ENCODE measurements around the gene TRIP11. TPM values are rescaled to one million over a fixed set of nuclear protein-coding genes. Genes with fewer than 3 reads are reported as not detected.

The TRIP11 gene
- total RNA-seq, 1 donor from 2014 or later = 28.4 TPM

DNA sequence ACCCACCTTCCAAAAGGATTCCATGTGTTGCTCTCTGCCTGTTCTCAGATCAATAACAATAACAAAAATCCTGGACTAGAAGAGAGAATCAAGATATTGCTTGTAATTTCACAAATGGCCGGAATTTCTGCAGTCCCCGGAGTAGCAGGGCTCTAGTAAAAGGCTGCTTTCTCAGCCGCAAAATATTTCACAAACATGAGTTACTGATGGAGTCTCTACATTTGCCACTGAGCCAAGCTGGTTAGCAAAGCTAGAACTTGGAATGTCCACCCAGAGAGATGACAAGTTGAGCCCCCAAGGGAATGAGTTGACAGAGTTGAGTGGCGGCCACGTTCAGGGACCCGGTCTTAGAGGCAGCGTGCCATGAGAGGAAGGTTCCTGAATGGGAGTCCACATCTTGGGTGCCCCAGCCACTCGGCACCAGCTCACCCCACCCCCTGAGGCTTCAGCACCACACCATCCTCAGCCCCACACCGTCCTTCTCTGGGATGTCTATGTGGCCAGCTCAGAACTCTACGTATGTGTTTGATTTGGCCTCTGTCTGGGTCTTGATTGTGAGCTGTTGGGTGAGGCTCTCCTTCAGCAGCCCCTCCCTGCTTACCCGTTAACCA, 108.3 kb downstream of the TRIP11 start:
- Histone ChIP-seq H3K9ac (no peak overlapping the region), H3K27ac (no peak overlapping the region), H3K4me3 (no peak overlapping the region), H3K9me3 (ENCODE audit: low read depth) (no peaks in the 10 kb centered on the region), H3K27me3 (no peaks in the 10 kb centered on the region), H4K20me1 (ENCODE audit: low read depth) (no peaks in the 10 kb centered on the region), H3K36me3 (no peaks in the 10 kb centered on the region), H3F3A (ENCODE audit: low read depth) (no peaks in the 10 kb centered on the region), H3K4me2 (no peak overlapping the region), H3K79me2 (ENCODE audit: low read depth) (no peaks in the 10 kb centered on the region), H3K4me1 (no peaks in the 10 kb centered on the region), H2AFZ (replicated peaks) (no peak overlapping the region)
- Mint-ChIP-seq H3K4me3 (no peak overlapping the region), H3K36me3 (no peaks in the 10 kb centered on the region), H3K27me3 (ENCODE audit: insufficient read depth, low read depth) (no peaks in the 10 kb centered on the region), H3K4me1 (no peaks in the 10 kb centered on the region), H3K27ac (no peak overlapping the region), H3K9me3 (no peaks in the 10 kb centered on the region)
- TF ChIP-seq, protein P1, sequence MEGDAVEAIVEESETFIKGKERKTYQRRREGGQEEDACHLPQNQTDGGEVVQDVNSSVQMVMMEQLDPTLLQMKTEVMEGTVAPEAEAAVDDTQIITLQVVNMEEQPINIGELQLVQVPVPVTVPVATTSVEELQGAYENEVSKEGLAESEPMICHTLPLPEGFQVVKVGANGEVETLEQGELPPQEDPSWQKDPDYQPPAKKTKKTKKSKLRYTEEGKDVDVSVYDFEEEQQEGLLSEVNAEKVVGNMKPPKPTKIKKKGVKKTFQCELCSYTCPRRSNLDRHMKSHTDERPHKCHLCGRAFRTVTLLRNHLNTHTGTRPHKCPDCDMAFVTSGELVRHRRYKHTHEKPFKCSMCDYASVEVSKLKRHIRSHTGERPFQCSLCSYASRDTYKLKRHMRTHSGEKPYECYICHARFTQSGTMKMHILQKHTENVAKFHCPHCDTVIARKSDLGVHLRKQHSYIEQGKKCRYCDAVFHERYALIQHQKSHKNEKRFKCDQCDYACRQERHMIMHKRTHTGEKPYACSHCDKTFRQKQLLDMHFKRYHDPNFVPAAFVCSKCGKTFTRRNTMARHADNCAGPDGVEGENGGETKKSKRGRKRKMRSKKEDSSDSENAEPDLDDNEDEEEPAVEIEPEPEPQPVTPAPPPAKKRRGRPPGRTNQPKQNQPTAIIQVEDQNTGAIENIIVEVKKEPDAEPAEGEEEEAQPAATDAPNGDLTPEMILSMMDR (IDR thresholded peaks at IDR 0.05) = no peak
- TF ChIP-seq EZH2 (IDR thresholded peaks at IDR 0.05) (no peak), EZH2phosphoT487 (IDR thresholded peaks at IDR 0.05) (no peak)
- DNase-seq (ENCODE audit: low spot score) = no peak

DNA sequence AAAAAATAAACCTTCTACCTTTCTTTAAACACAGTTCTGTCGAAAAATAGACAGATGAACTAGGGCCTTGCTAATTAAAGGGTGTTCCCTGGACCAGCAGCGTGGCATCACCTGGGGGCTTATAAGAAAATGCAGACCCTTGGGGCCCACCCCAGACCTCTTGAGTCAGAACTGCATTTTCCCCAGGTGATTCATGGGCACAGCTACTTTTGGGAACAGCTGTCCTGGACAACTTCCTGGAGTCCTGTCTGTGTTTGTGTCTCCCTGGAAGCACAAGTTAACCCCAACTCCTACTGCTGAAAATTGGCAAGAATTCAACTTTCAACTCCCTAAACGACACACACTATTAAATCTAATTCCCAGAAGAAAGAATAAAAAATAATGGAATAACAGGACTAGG, 110.2 kb downstream of the TRIP11 start:
- no peaks in the 10 kb centered on the region for H3F3A ChIP-seq (ENCODE audit: low read depth)
- H3K9ac ChIP-seq = no peak overlapping the region
- H3K4me1 Mint-ChIP-seq = no peaks in the 10 kb centered on the region
- H3K9me3 ChIP-seq (ENCODE audit: low read depth) = no peaks in the 10 kb centered on the region
- DNase-seq (ENCODE audit: low spot score) = no peak
- H3K4me3 ChIP-seq = no peak overlapping the region
- no peaks in the 10 kb centered on the region for H3K79me2 ChIP-seq (ENCODE audit: low read depth)
- no peaks in the 10 kb centered on the region for H4K20me1 ChIP-seq (ENCODE audit: low read depth)
- H3K4me2 ChIP-seq = no peak overlapping the region
- no peak for TF ChIP-seq EZH2 (IDR thresholded peaks at IDR 0.05)
- TF ChIP-seq EZH2phosphoT487 (IDR thresholded peaks at IDR 0.05) = no peak
- TF ChIP-seq, protein P1 (IDR thresholded peaks at IDR 0.05) = no peak
- H3K27ac ChIP-seq = no peak overlapping the region
- no peaks in the 10 kb centered on the region for H3K4me1 ChIP-seq
- no peak overlapping the region for H2AFZ ChIP-seq (replicated peaks)
- H3K36me3 ChIP-seq = no peaks in the 10 kb centered on the region
- H3K36me3 Mint-ChIP-seq = no peaks in the 10 kb centered on the region
- no peak overlapping the region for H3K27ac Mint-ChIP-seq
- no peak overlapping the region for H3K4me3 Mint-ChIP-seq
- no peaks in the 10 kb centered on the region for H3K27me3 Mint-ChIP-seq (ENCODE audit: insufficient read depth, low read depth)
- no peaks in the 10 kb centered on the region for H3K27me3 ChIP-seq
- no peaks in the 10 kb centered on the region for H3K9me3 Mint-ChIP-seq

DNA sequence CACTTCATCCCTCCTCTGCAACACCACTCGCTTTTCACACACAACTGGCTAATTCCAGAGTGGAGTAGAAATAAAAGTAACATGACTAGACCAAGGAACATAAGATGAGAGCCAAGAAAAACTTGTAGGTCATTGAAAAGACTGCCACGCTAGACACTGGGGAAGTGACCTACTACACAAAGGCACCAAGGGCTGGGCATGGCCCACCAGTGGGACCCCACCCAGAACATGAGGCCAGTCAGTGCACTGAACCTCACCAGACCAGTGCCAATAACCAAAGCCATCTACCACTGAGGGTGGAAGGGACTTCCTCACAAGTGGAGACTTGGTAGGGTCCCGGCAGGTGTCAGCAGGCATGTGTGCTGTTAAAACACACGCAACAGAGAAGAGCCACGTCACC, 112.1 kb downstream of the TRIP11 start:
- Histone ChIP-seq H2AFZ (replicated peaks) (no peak overlapping the region), H3K9me3 (ENCODE audit: low read depth) (no peaks in the 10 kb centered on the region), H3K27me3 (no peaks in the 10 kb centered on the region), H4K20me1 (ENCODE audit: low read depth) (no peaks in the 10 kb centered on the region), H3K4me1 (no peaks in the 10 kb centered on the region), H3K4me3 (no peak overlapping the region), H3F3A (ENCODE audit: low read depth) (no peaks in the 10 kb centered on the region), H3K9ac (no peak overlapping the region), H3K36me3 (no peaks in the 10 kb centered on the region), H3K79me2 (ENCODE audit: low read depth) (no peaks in the 10 kb centered on the region), H3K4me2 (no peak overlapping the region), H3K27ac (no peak overlapping the region)
- H3K36me3 Mint-ChIP-seq = no peaks in the 10 kb centered on the region
- no peaks in the 10 kb centered on the region for H3K4me1 Mint-ChIP-seq
- no peaks in the 10 kb centered on the region for H3K9me3 Mint-ChIP-seq
- no peak for DNase-seq (ENCODE audit: low spot score)
- TF ChIP-seq EZH2 (IDR thresholded peaks at IDR 0.05) = no peak
- TF ChIP-seq, protein P1 (IDR thresholded peaks at IDR 0.05) = no peak
- no peak for TF ChIP-seq EZH2phosphoT487 (IDR thresholded peaks at IDR 0.05)
- H3K27me3 Mint-ChIP-seq (ENCODE audit: insufficient read depth, low read depth) = no peaks in the 10 kb centered on the region
- no peak overlapping the region for H3K4me3 Mint-ChIP-seq
- no peak overlapping the region for H3K27ac Mint-ChIP-seq
